Keratinocyte (primary cell): ENCODE measurements around the gene HSP90AB1. TPM values are rescaled to one million over a fixed set of nuclear protein-coding genes. Genes with fewer than 3 reads are reported as not detected.
A peak's percentile ranks its signal among the peaks of the same experiment; 100 is the strongest.

Source experiments
- DNase-seq: peaks from one replicate; pipeline ENCODE4 v3.0.0-alpha.2; 2011; ENCODE audit warnings: low read depth, missing footprints, low spot score
- FAIRE-seq: peaks from 2 replicates; lab custom pipeline; 2011; peaks lifted over from hg19 to GRCh38; lab: Jason Lieb, UNC
- H2AFZ ChIP-seq: 2 replicates; pipeline ENCODE4 v1.6.0; 2012; ENCODE audit warnings: low read length, control low read depth, inconsistent platforms; ENCODE audit not compliant: control insufficient read depth
- H3K27ac ChIP-seq: 2 replicates; pipeline ENCODE4 v1.5.1; 2011; ENCODE audit warnings: low read length; ENCODE audit not compliant: control insufficient read depth, insufficient read depth
- H3K27me3 ChIP-seq: 3 replicates; pipeline ENCODE4 v1.6.0; 2011; ENCODE audit warnings: low read length; ENCODE audit not compliant: control insufficient read depth, insufficient read depth; ENCODE audit errors: extremely low read depth
- H3K36me3 ChIP-seq, 2 experiments: 2 replicates in 1 of 2; 3 replicates in 1 of 2; pipeline ENCODE4 v1.5.1; 2011; ENCODE audit warnings: low read length in 2 of 2, mild to moderate bottlenecking in 1 of 2; ENCODE audit not compliant: control insufficient read depth in 2 of 2, insufficient read depth in 2 of 2; ENCODE audit errors: extremely low read depth in 1 of 2
- H3K4me1 ChIP-seq: 3 replicates; pipeline ENCODE4 v1.5.1; 2011; ENCODE audit warnings: low read length; ENCODE audit not compliant: control insufficient read depth, insufficient read depth; ENCODE audit errors: extremely low read depth
- H3K4me2 ChIP-seq: 3 replicates; pipeline ENCODE4 v1.6.0; 2011; ENCODE audit warnings: low read depth, low read length; ENCODE audit not compliant: control insufficient read depth, insufficient read depth; ENCODE audit errors: extremely low read depth
- H3K4me3 ChIP-seq, 3 experiments: fragments of 200-600 bp in 1 of 3; sonication (generic) in 1 of 3; 2 replicates in 2 of 3; 3 replicates in 1 of 3; pipeline ENCODE4 v1.5.1; 2011 to 2016; ENCODE audit warnings: low read length in 3 of 3, mild to moderate bottlenecking in 3 of 3, control low read depth in 2 of 3, inconsistent platforms in 1 of 3, low read depth in 1 of 3, mixed read lengths in 1 of 3, mixed run types in 1 of 3, moderate library complexity in 1 of 3; ENCODE audit not compliant: control insufficient read depth in 2 of 3, insufficient read depth in 2 of 3; ENCODE audit errors: extremely low read depth in 1 of 3
- H3K79me2 ChIP-seq: 2 replicates; pipeline ENCODE4 v1.6.0; 2012; ENCODE audit warnings: low read length; ENCODE audit not compliant: control insufficient read depth, insufficient read depth
- H3K9ac ChIP-seq: 3 replicates; pipeline ENCODE4 v1.6.0; 2011; ENCODE audit warnings: low read length; ENCODE audit not compliant: control insufficient read depth, insufficient read depth; ENCODE audit errors: extremely low read depth
- H3K9me1 ChIP-seq: 3 replicates; pipeline ENCODE4 v1.6.0; 2011; ENCODE audit warnings: low read length; ENCODE audit not compliant: control insufficient read depth, insufficient read depth; ENCODE audit errors: extremely low read depth
- H3K9me3 ChIP-seq: 2 replicates; pipeline ENCODE4 v1.5.1; 2012; ENCODE audit warnings: low read depth, low read length; ENCODE audit not compliant: control insufficient read depth
- H4K20me1 ChIP-seq: 3 replicates; pipeline ENCODE4 v1.6.0; 2011; ENCODE audit warnings: low read length; ENCODE audit not compliant: control insufficient read depth, insufficient read depth; ENCODE audit errors: extremely low read depth
- CTCF ChIP-seq, 3 experiments: IDR thresholded peaks in 1 of 3; conservative IDR thresholded peaks in 1 of 3; optimal IDR thresholded peaks in 1 of 3; 2 replicates in 2 of 3; 3 replicates in 1 of 3; pipeline versions ENCODE3 to v1.5.1; 2011; ENCODE audit warnings: low read length in 3 of 3, mild to moderate bottlenecking in 3 of 3, moderate library complexity in 2 of 3, control low read depth in 1 of 3, inconsistent platforms in 1 of 3; ENCODE audit not compliant: insufficient read depth in 2 of 3; ENCODE audit errors: extremely low read depth in 1 of 3
- EZH2 ChIP-seq: IDR thresholded peaks from one replicate; pipeline ENCODE4 v1.6.1; 2012; ENCODE audit warnings: inconsistent platforms, mild to moderate bottlenecking, low read length, moderate library complexity
- dilution Hi-C: fragments of 300-500 bp; cut with MboI; formaldehyde crosslinking; loops from one replicate; pipeline ENCODE4 v1.7.0; 2020; ENCODE audit warnings: low sequenced_read_pairs; ENCODE audit not compliant: extremely low pct_ligation_motif_present
- polyA plus RNA-seq, 5 experiments: library from polyadenylated mRNA; depleted of rRNA in 3 of 5; stranded (reverse) in 3 of 5; stranded (forward) in 1 of 5; unstranded in 1 of 5; fragments of >200 nt; gene quantifications; 1 replicate in 1 of 5; 2 replicates in 3 of 5; 3 replicates in 1 of 5; pipeline versions ENCODE4 v1.2.1 to v1.2.3, GENCODE V29; 2011 to 2012; ENCODE audit warnings: missing spikeins in 2 of 5, low read depth in 1 of 5, low replicate concordance in 1 of 5

HSP90AB1 gene
- polyA plus RNA-seq, 1 donor (not counting 4 experiments of a cell fraction or from before 2014, with no cell fraction given), result 1,089 TPM

GRCh38 chr6:44254191-44255104 lies 7.5 kb downstream of the HSP90AB1 start:
- Histone ChIP-seq H3K9ac (no peak overlapping the region), H2AFZ (no peak overlapping the region), H3K27me3 (no peaks in the 10 kb centered on the region), H3K9me1 (peaks cover 2% of the 10 kb centered on the region), H3K4me1 (peaks cover 23% of the 10 kb centered on the region), H3K4me2 (no peak overlapping the region), H3K4me3 (no peak overlapping the region), H3K9me3 (no peaks in the 10 kb centered on the region), H3K27ac (no peak overlapping the region), H3K36me3 (peaks cover 46 to 66% of the 10 kb centered on the region in 2 experiments), H4K20me1 (peaks cover 63% of the 10 kb centered on the region), H3K79me2 (peaks cover 52% of the 10 kb centered on the region)
- TF ChIP-seq EZH2 (no peak), CTCF (optimal IDR thresholded peaks at IDR 0.05 in 1 of 3, IDR thresholded peaks at IDR 0.05 in 1 of 3, conservative IDR thresholded peaks at IDR 0.05 in 1 of 3; ENCODE audit: extremely low read depth in 1 of 3, insufficient read depth in 2 of 3, low read length in 3 of 3) (no peak)
- FAIRE-seq (no peak), DNase-seq (no peak)
- dilution Hi-C loops, result no loop called here

GRCh38 chr6:44255105-44255808 lies 8.4 kb downstream of the HSP90AB1 start:
- H3K9ac ChIP-seq, result peak overlapping the region; percentile 92
- H3K36me3 ChIP-seq, result peaks cover 44 to 62% of the 10 kb centered on the region in 2 experiments
- peak overlapping the region in 1 of 3 experiments; percentile 81 for H3K4me3 ChIP-seq
- peaks cover 2% of the 10 kb centered on the region for H3K9me1 ChIP-seq
- DNase-seq, result no peak
- no peak for FAIRE-seq
- no peak overlapping the region for H2AFZ ChIP-seq
- no peaks in the 10 kb centered on the region for H3K27me3 ChIP-seq
- dilution Hi-C loops, result no loop called here
- no peaks in the 10 kb centered on the region for H3K9me3 ChIP-seq
- H3K4me2 ChIP-seq, result peak overlapping the region; percentile 98
- H3K79me2 ChIP-seq, result peaks cover 44% of the 10 kb centered on the region
- H3K4me1 ChIP-seq, result peaks cover 18% of the 10 kb centered on the region
- TF ChIP-seq CTCF (optimal IDR thresholded peaks at IDR 0.05 in 1 of 3, IDR thresholded peaks at IDR 0.05 in 1 of 3, conservative IDR thresholded peaks at IDR 0.05 in 1 of 3; ENCODE audit: extremely low read depth in 1 of 3, insufficient read depth in 2 of 3, low read length in 3 of 3) (no peak), EZH2 (no peak)
- H4K20me1 ChIP-seq, result peaks cover 56% of the 10 kb centered on the region
- no peak overlapping the region for H3K27ac ChIP-seq
